HG02840 (cell line): ENCODE data around the gene ETDB.
A peak's percentile ranks its signal among the peaks of the same experiment; 100 is the strongest.
"Not testable (repeated sequence)": the region's sequence is repeated elsewhere in the genome, so short reads cannot be mapped to it uniquely, and the experiment has no call there.

Experiments used
- ATAC-seq: cut with Tn5 transposase; IDR thresholded peaks from one replicate; pipeline ENCODE4 v1.9.1; 2021; ENCODE audit warnings: mild to moderate bottlenecking, moderate library complexity, moderate number of reproducible peaks; ENCODE audit not compliant: unreplicated experiment, low FRiP score

The ETDB gene

DNA sequence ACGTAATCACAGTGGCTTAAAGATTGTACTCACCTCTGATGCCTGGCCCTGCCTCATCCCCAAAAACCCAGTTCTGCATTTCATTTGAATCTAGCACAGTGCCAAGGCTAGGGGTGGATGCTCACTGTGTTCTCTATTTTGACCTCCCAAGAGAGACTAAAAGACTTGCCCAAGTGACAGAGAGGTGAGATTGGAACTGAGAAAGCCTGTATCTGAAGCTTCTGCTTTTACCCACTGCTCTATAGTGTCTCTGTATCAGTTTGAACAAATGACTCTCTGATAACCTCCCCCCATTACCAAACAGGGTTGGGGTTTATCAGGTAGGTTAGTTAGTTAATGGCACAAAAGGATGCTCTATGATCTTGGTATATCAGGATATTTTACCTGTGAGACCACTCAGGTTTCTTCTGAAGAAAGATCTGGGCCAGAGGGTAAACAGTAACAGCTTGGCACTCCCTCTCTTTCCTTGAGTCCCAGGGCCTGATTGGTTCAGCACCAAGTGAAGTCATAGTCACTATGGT lies at the start of gene ETDB:
Gene ETDB (minus strand): TSS at position 471 of the 521 bp plus-strand sequence. CDS start 1,265 bp downstream, outside the sequence.
- ATAC-seq: not testable (repeated sequence)

DNA sequence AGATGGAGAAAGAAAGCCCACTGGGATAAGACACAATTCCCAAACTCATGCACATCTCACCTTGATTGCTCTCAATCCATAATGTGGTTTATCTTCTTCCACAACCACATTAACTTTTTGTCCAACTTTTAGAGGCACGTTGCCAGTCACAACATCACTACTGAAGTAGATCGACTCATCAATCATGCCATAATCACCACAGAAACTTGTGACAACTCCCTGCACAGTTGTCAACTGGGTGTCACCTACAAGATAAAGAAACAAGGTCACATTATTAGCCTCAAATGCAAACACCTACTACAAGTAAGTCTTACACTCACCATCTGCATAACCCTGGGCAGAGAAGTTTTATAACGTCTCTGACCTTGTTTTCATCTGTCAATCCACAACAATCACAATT lies 49.2 kb upstream of the ETDB start:
- ATAC-seq: not testable (repeated sequence)

DNA sequence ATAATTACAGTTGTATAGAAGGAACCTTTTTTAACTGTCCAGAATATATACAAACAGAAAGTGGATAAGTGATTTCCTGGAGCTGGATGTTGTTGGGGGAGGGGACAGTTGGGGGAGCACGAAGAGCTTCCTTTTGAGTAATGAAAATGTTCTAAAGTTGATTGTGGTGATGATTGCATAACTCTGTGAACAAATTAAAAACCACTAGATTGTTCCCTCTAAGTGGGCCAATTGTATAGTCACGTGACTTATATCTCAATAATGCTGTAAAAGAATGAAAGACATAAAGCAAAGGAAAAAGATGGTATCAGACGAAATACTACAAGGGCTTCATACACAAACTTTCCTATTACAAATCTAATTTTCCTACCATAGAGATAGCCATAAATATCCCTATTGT lies 48.2 kb upstream of the ETDB start:
- ATAC-seq: no peak

DNA sequence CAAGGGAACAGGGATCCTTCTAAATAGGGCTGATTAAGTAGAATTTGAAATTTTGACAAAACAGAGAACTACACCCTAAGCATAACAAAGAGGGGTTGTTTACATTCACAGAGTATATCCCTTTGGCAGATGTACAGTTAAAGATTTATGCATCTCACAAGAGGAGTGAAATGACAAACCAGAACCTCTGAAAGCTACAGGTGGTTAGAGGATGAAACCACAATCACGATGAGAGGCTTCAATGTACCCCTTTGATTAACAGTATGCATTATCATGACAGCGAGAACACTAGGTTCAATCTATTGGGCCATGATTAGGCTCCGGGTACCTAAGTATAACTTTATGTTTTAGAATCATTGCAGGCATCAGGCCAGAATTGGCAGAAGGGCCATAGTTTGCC lies 34.4 kb upstream of the ETDB start:
- not testable (repeated sequence) for ATAC-seq

DNA sequence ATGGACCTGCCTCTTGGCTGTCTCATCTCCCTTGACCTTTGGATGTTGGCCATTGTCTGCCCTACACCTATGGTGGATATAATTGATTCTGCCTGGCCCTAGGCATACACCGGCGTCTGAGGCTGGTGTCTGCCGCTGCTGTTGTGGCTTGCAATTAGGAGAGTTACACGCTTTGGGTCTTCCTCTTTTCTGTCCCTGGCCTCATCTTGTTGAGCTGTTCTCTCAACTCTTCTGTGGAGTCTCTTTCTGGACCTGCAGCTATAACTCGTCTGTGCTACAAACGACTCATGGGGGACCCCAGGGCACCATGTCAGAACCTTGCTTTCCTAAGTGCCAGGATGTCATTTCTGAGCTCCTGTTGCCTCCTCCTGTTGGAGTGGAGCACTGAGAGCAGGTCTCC lies 5.8 kb upstream of the ETDB start:
- not testable (repeated sequence) for ATAC-seq

DNA sequence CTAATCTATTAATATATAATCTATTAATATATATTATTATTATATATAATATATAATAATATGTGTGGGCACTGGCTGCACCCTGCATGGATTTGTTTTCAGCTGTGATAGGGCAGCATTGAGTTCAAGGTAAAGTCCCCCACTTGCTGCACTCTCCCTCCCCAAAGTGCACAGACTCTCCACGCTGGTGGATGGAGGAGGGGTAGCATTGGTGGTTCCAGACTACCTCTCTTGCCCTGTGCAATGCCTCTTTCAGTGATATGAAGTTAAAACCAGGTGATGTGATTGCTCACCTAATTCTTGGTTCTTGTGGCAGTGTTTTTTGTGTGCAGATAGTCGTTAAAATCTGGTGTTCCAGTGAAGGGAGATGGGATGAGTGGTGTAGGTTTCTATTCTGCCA lies 4.3 kb downstream of the ETDB start:
- not testable (repeated sequence) for ATAC-seq

DNA sequence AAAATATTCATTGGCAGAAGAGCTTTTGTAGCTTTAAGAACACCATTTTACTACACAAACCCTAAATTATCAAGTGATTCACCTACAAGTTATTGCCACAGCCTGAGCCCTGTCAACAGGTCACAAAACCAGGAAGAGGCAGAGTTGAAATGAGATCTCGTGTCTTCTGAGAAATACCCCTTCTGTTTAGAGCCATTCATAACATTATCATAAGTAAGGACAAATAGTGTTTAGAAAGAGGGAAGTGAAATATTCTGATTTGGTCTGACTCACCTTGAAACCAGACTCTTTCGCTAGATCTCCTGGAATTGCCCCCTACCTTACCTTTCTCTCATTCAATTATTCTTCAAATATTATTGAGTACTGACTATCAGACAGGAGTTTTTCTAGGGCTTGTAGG lies 5.9 kb downstream of the ETDB start:
- ATAC-seq: peak; percentile 89

DNA sequence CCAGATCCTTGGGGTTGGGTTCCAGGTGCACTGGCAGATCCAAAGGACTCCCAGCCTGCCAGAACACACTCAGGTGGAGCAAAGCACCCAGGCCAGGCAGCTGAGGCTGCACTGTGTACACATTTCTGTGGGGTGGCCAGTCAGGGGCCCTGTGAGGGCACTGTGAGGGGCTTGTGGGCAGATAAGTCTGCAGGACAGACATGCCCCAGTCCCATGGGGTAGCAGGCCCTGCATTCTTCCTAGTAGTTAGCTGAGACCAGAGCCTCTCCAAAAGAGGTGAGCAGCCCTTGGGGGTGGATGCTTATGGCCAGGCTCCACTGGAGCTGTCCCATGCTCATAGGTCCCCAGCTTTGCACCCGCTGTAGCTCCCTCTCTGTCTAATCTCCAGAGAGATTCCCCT lies 7.6 kb downstream of the ETDB start:
- ATAC-seq: no peak

DNA sequence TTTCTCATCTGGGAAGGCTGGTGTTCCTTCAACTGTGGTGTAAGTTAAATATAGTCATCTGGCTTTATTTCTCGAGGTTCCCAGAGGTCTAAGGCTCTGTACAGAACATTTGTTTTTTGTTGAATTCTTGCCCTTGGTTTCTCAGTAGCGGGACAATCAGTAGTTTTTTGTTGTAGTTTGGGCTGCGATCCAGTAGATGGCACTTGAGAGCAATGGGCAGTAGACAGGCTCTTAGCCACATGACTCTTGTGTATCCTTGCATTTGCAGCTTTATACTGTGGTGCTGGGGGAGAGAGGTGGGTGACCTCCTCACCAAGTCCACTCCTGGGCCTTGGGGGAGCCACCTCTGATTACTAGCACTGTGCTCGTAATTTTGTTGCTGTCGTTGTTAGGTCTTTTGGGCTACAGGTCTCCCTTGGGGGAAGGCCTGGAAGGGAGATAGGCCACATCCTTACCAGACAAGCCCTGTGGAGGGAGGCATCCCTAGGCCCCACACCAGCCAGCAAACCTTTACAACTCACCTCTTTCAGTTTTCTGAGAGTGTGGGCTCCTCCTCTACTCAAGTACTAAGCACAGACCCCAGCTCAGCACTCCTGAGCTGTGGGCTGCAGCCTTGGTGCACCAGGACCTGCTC lies 8.1 kb downstream of the ETDB start:
- no peak for ATAC-seq

DNA sequence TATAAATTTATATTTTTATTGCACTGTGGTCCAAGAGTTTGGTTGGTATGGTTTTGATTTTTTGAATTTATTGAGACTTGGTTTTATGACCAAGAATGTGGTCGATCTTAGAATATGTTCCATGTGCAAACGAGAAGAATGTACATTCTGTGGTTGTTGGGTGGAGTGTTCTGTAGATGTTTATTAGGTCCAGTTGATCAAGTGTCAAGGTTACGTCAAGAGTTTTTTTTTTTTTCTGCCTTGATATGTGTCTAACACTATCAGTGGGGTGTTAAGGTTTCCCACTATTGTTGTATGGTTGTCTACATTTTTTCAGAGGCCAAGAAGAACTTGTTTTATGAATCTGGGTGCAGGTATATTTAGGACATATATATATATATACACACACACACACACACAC lies 10.8 kb downstream of the ETDB start:
- ATAC-seq: no peak

DNA sequence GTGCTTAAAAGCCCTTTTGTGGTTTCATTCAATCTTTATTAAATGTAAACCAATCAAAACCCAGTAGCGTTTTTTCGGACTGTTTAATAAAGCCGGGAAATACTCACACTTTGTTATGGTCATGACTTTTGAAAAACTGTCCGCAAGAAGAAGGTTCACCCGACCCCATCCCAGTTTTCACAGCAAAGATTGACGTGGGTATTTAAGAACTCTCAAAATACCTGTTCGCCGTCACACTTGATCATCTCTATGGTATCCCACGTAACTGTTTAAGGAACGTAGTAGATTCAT lies 20.9 kb downstream of the ETDB start:
- no peak for ATAC-seq

DNA sequence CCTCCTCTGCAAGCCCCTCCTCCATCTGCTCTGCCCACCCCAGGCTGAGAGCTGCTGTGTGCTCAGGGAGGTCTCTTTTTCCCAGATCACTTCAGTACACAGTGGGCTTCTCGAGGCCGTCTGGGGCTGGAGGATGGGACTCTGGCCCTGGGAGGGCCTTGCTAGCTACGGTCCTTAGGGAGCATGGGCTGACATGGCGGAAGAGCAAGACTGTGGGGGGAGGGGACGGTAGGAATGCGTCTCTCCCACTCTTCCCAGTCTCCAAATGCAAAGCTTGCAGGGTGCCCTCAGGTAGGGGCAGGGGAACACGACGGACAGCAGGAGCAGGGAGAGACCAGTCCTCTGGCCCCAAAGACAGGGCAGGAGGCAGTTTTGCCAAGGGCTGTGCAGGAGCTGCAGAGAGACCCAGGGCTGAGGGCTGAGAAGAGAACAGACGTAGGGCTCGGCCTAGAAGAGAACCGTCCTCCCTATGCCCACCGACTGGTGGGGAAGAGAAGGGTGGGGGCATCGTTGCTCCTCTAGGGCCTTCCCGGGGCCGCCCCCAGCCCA lies 23.1 kb downstream of the ETDB start:
- not testable (repeated sequence) for ATAC-seq

DNA sequence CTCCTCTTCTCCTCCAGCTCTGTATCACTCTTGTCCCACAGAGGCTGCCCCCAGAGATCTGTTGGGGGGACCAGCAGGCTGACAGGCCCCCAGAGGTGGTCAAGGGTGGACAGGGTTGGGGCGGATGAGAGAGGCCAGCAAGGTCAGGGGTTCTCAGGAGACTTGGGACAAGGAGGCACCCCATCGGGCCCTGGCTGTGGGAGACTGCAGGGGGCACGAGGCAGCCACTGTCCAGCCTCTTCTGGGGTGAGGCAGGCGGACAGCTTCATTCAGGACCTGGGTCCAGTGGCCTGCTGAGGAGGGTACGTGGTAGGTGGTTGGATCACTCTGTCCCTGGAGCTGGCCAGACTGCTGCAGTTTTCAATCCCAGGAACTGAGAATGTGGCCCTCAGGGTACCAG lies 24.6 kb downstream of the ETDB start:
- ATAC-seq: no peak

DNA sequence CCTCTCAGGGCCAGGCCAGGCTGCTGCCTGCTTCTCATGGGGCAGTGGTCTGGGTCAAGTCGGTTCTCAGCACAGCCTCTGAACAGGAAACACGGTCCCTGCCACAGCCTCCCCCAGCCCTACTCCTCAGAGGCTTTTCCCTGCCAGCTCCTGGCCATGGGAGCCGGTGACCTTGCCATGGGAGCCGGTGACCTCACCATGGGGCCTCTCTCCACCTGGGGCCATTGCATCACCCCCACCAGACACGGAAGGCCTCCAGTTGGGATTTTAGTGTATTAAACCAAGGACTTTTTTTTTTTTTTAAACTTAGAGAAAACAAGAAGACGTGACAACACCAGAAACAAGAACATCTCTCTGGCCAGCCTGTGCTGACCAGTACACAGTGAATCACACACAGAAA lies 25.6 kb downstream of the ETDB start:
- ATAC-seq: no peak

DNA sequence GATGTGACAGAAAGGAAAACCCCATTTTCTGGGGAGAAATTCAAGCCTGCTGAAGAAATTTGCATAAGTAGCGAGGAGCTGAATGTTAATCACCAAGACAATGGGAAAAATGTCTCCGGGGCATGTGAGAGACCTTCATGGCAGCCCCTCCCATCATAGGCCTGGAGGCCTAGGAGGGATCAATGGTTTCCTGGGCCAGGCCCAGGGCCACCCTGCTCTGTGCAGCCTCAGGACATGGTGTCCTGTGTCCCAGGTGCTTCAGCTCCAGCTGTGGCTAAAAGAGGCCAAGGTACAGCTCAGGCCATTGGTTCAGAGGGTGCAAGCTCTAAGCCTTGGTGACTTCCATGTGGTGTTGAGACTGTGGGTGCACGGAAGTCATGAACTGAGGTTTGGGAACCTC lies 31.2 kb downstream of the ETDB start:
- ATAC-seq: no peak

DNA sequence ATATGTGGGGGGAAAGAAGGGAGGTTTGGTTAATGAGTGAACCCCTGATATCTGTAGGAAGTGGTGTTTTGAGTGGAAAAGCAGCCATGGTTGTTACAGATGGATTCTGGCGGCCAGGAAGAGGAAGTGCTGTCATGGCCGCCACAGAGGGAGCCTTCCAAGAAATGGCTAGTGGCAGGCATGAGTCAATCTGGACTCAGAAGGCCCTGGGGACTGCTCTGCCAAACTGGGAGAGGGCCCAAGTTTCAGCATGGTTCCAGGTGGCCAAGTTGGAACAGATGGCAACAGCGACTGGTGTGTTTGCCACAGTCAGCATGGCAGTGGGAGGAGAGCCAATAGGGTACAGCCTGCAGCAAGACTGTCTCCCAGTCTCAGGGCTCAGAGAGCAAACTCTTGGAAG lies 32.5 kb downstream of the ETDB start:
- no peak for ATAC-seq

DNA sequence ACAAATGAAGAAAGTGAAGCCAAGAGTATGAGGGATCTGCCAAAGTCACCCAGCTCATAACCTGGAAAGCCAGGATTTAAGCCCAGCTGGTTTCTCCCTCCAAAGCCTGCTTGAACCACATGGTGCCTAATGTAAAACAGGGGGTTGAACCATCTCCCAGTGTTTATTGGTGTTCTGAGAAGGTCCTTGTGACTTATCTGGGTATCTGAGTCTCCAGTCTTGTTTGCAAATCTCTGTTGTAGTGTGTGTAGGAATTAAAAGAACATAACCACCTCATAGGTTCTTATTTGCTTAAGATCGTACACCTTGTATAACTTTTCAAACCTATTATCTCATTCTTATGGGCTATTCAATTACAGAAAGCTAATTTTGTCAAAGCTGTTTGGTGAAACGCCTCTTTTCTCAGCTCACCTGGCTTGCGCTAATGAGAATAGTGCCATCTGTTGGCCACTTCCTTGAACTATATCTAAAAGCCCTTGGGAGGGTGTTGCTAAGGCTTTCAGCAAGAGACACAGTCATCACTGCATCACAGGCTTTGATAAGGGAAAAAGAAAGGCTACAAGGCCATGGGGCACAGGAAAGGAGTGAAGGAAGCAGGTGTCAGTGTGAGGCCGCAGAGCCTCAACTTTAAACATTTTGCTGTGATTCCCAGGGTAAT lies 34.0 kb downstream of the ETDB start:
- peak; percentile 63 for ATAC-seq

DNA sequence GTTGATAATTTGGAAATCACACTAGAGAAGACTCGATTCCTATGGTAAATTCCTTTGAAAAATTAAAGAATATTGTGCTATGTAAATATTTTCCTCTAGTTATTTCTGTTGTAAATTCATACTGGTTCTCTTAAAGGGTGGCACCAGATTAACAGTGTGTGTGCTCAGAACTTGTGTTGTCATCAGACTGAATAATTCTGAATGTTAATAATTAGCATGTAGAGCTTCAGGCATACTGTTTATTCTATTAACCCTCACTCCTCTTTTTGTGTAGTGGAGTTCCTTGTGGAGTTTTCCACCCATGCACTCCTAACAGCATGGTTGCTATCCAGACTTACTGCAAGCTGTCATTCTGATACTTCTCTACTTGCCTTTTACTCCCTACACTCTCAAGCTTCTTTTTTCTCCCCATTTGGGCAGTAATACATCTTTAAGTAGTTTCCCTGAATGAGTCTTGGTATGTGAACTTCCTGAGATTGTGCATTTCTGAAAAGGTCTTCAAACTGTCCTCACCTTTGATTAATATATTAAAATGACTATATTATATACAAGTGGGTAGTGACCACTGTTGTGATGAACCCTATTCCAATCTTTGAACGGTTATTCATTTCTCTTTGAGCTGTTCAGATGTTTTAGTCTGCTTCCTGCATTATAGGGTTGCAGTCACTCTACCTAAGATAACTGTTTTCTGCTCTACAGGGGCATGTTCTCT lies 38.5 kb downstream of the ETDB start:
- no peak for ATAC-seq
